ENCODE measurements around the gene MAPKAP1. TPM values are rescaled to one million over a fixed set of nuclear protein-coding genes. Genes with fewer than 3 reads are reported as not detected.

Gene MAPKAP1
- total RNA-seq, 1 donor from 2014 or later, result 81.9 TPM

DNA sequence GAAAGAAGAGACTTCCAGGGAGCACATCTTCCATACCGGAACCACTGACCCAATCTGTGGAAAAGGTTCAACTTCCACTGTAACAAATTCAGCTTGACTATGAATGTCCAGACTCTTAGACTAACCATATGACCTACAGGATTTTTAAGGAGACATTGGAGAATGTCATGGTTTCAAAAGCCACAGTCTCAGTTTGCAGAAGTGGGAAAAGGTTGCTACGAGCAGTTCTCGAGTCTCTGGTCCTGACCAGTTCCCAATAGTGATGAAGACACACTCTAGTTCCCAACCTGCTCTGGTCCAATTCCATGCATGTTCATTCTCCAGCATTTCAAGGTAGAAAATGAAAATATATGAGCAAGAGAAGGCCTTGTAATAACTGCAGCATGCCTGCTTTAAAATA lies 158.0 kb downstream of the MAPKAP1 start:
- no peaks in the 10 kb centered on the region for H3K27me3 ChIP-seq (ENCODE audit: control insufficient read depth, insufficient read depth, low read length)
- DNase-seq (ENCODE audit: low read depth), result no peak
- no peak for TF ChIP-seq CTCF (IDR thresholded peaks at IDR 0.05; ENCODE audit: insufficient read depth, low read length, severe bottlenecking)
- no peak overlapping the region for H3K4me3 ChIP-seq (ENCODE audit: low read depth, low read length)
- no peaks in the 10 kb centered on the region for H3K36me3 ChIP-seq (ENCODE audit: control insufficient read depth, insufficient read depth, low read length)
- no peak for FAIRE-seq

- no peak for TF ChIP-seq CTCF (IDR thresholded peaks at IDR 0.05; ENCODE audit: insufficient read depth, low read length, severe bottlenecking)
Measured at GRCh38 chr9:125548141-125548540, 158.9 kb downstream of the MAPKAP1 start.

DNA sequence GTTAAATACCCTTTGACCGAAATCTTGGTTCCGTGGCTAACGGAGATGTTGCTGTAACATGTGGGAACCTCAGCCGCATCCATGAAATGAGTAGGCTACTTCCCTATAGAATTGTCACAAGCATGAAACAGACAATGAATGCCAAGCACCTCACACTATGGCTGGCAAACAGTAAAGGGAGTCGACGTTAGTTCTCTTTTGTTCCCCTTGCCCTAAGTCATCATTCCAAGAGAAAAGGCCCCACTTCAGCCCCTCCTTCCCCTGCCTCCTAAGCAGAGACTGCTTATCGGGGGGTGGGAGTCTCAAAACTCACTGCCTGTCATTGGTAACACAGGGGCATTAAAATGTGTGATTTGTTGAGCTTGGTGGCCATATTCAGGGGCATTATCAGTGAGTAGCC lies 159.6 kb downstream of the MAPKAP1 start:
- FAIRE-seq (no peak), DNase-seq (ENCODE audit: low read depth) (no peak)
- Histone ChIP-seq H3K4me3 (ENCODE audit: low read depth, low read length) (no peak overlapping the region), H3K27me3 (ENCODE audit: control insufficient read depth, insufficient read depth, low read length) (no peaks in the 10 kb centered on the region), H3K36me3 (ENCODE audit: control insufficient read depth, insufficient read depth, low read length) (peaks cover 2% of the 10 kb centered on the region)
- TF ChIP-seq CTCF (IDR thresholded peaks at IDR 0.05; ENCODE audit: insufficient read depth, low read length, severe bottlenecking), result no peak

More at GRCh38 chr9:125548141-125548540, 158.9 kb downstream of the MAPKAP1 start:
- Histone ChIP-seq H3K27me3 (ENCODE audit: control insufficient read depth, insufficient read depth, low read length) (no peaks in the 10 kb centered on the region), H3K36me3 (ENCODE audit: control insufficient read depth, insufficient read depth, low read length) (no peaks in the 10 kb centered on the region), H3K4me3 (ENCODE audit: low read depth, low read length) (no peak overlapping the region)
- DNase-seq (ENCODE audit: low read depth), result no peak
- no peak for FAIRE-seq

DNA sequence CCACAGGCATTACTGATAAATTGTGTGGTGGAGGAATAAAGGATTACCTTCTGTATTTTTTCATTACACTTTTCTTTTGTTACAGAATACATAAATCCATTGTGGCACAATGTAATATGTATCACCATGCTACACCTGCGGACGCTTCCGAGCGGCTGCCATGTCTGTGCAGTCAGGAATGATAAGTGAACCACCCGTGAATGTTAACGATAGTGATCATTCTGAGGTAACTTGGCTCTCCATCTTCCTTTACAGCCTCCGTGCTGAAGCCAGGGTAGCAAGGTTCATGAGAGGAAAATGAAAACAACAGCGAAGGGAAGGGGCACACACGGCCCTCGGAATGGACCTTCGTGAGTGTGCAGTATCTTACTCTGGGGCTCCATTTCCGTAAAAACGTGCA lies 161.2 kb downstream of the MAPKAP1 start:
- FAIRE-seq, result no peak
- DNase-seq (ENCODE audit: low read depth), result no peak
- no peak overlapping the region for H3K4me3 ChIP-seq (ENCODE audit: low read depth, low read length)
- H3K36me3 ChIP-seq (ENCODE audit: control insufficient read depth, insufficient read depth, low read length), result peaks cover 2% of the 10 kb centered on the region
- H3K27me3 ChIP-seq (ENCODE audit: control insufficient read depth, insufficient read depth, low read length), result no peaks in the 10 kb centered on the region
- no peak for TF ChIP-seq CTCF (IDR thresholded peaks at IDR 0.05; ENCODE audit: insufficient read depth, low read length, severe bottlenecking)

DNA sequence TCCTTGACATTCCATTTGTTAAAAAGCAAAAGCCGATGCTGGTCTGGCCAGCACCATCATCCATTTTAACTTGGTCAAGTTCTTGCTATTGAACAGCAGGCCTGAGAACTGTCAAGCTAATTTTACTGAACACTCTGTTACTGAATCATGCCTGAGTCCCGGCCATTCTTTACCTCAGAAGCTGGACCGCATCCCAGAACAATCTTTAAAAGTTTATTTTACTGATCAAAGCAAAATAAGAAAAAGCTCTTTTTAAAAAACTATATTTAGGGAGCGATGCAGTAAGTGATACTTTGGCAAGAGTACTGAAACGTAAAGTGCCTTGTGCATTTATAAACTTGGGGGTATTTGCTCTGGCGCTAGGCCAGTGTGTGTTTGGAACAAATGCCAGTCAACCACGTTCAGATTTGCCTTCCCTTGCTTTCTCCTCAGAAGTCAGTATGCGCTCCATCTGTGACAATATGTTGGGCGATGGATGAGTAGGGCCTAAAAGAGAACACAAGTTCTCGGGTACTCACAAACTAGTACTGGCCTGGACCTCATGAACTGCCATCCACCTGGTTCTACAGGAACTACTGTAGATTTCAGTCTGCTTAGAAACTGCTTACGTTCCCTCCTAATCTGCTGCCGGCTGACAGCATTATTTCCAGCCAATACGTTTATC lies 161.9 kb downstream of the MAPKAP1 start:
- H3K27me3 ChIP-seq (ENCODE audit: control insufficient read depth, insufficient read depth, low read length), result no peaks in the 10 kb centered on the region
- peaks cover 2% of the 10 kb centered on the region for H3K36me3 ChIP-seq (ENCODE audit: control insufficient read depth, insufficient read depth, low read length)
- H3K4me3 ChIP-seq (ENCODE audit: low read depth, low read length), result no peak overlapping the region
- FAIRE-seq, result no peak
- no peak for DNase-seq (ENCODE audit: low read depth)
- TF ChIP-seq CTCF (IDR thresholded peaks at IDR 0.05; ENCODE audit: insufficient read depth, low read length, severe bottlenecking), result no peak

DNA sequence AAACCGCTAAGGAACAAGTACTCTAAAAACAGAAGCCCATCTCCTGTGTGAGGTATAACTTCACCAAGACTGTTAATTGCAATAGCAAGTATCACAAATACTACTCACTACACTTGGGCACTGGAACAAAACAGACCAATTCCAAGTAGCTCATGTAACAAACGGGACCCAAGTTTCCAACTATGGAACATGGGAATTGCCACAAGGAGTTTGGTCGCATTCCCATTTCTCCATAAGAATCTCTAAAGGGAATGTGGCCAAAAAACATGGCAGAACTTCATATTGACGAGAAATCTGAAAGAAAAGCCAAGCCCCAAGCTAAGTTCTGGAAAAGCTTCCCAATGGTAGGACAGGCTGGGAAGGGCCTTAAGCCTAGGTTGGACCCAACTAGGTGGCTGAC lies 162.5 kb downstream of the MAPKAP1 start:
- no peak for TF ChIP-seq CTCF (IDR thresholded peaks at IDR 0.05; ENCODE audit: insufficient read depth, low read length, severe bottlenecking)
- no peak overlapping the region for H3K4me3 ChIP-seq (ENCODE audit: low read depth, low read length)
- peak; percentile 13 for FAIRE-seq
- DNase-seq (ENCODE audit: low read depth), result no peak
- H3K27me3 ChIP-seq (ENCODE audit: control insufficient read depth, insufficient read depth, low read length), result no peaks in the 10 kb centered on the region
- peaks cover 2% of the 10 kb centered on the region for H3K36me3 ChIP-seq (ENCODE audit: control insufficient read depth, insufficient read depth, low read length)
